NCI-H128 (cell line): Measurements from ENCODE around the gene GLI3.

Experiments used
- DNase-seq: peaks from one replicate; lab custom pipeline; 2025; ENCODE audit not compliant: unreplicated experiment; lab: John Stamatoyannopoulos, UW

GLI3 gene

DNA sequence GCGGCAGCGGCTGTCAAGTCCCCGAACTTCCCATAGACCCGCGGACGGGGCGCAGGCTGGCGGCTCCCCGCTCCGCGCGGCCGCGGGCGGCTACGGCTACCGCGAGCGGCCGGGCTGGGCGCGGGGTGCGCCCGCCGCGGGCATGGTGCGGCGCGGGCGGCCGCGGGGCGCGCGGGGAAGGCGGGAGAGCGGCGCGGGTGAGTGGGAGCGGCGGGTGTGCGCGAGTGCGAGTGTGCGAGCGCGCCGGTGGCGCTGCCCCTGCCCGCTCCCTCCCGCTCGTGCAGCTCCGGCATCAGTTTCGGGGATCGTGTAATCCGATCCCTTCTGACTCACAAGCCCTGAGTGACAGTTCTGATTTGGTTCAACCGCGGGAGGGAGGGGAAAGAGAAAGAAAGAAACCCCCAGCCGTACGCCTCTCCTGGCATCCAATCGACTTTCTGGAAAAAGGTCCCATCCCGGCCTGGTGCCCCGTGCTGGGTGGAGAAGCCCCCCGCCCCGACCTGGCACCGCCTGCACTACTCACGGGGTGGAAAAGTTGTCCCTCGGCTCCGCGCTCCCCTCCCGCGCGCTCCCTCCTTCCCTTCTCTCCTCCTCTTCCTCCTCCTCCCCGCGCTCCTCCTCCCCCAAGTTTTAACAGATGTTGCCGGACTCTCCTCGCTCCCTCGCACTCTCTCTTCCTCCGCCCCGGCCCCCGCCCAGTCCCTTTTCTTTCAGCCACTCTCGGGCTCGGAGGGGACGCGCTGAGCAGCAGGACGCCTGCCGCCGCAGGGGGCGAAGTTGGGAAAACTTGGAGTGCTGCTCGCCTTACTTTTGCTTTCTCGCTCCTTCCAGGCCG lies at the start of gene GLI3:
GLI3 (minus strand) TSS at position 234 of the 835 bp plus-strand sequence. CDS start 13,956 bp downstream, outside the sequence.
- DNase-seq = no peak

DNA sequence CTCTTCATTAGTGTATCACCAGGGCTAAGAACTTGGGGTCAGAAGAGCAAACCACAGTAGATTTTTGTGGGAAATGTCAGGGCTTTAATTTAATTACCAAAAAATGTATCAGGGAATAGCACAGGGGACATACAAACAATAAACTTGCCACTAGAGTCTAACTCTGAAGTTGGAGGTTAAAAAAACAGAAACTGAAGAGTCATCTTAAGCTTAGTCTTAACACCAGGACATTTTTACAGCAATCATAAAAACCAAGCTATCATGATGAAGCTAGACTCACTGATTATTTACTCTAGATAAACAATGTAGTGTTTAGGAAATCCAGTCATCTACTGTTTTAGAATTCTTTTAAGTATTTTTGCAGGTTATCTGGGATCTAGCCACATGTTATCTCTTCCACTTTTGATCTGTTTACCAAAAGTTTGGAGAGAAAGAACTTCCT lies 48.4 kb upstream of the GLI3 start:
- DNase-seq = no peak

DNA sequence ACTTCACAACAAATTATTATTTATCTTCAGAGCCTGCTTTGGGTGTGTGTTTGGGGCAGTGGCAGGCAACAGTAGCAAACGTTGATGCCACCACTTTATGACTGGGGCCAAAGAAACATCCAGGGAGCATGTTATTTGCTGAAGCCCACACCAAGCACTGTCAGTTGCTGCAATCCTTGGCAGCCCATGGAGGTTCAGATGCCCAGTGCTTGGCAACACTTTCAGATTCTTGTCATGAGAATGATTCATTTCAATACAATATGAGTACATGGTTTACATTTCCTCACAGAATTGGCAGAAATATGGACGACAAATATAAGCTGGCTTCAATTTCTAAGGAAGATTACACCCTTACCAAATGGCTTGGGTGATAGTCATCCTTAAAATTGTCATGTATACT lies 46.5 kb upstream of the GLI3 start:
- no peak for DNase-seq

DNA sequence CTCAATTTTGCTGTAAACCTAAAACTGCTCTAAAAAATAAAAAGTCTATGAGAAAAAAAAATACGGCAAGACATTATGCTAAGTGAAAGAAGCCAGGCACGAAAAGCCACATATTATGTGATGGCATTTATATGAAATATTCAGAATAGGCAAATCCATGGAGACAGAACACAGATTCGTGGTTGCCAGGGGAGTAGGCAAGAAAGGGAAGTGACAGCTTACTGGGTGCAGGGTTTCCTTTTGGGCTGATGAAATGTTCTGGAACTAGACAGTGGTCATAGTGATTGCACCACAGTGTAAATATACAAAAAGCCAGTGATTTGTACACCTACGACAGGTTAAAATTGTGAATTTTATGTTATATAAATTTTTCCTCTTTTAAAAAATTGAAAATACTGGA lies 41.3 kb upstream of the GLI3 start:
- no peak for DNase-seq

DNA sequence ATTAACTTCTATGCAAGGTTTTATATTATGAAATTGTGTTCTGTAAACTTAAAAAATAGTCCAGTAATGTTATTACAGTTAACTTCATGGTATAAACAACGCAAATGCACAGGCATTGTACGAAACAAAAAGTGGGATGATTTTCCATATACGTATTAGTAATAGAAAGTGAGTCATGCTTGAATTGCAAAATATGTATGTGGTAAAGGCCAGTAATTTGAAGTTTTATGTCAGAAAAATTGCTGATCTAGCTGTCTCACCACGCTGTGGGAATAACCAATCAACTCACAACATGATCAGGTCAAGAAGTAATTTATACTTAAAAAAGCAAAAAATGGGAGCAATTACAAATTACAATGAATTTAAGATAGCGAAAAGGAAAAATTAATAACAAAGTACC lies 37.0 kb upstream of the GLI3 start:
- DNase-seq = no peak

DNA sequence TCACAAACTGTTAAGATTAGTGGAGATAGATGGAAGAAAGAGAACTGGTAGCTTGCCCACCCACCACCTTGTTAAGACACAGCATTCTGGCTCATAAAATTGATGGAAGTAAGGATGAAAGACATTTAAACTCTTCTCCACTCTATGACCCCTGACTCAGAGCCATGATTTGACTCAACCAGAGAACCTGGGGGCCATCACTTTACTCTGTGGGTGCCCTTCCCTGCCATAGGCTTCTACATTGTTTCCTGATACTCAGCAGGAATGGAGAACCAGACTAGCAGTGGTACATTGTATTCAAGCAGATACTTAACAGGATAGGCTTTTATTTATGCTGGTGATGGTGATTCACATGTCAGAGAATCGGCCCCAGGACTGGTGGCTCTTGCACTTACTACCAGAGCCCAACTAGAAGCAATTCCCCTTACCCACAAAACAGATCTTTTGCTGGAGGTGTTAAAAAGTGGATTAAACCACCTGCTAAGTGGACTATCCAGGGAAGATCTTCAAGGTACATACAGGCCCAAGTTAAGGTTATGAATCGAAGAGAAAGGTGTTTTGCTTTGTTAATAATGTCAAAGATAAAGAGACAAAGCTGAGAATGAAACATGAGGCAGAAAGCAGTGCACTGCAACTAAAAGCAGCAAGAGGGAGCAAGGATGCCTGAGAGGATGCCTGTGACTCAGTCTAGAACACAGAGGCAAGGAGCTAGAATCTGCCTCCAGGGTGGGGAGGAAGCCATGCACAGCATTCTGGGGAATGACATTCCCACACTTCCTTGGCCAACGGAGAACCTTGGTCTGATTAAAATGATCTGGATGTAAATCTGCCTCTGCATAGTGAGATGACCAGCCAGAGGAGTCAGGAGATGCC lies 36.0 kb upstream of the GLI3 start:
- no peak for DNase-seq

DNA sequence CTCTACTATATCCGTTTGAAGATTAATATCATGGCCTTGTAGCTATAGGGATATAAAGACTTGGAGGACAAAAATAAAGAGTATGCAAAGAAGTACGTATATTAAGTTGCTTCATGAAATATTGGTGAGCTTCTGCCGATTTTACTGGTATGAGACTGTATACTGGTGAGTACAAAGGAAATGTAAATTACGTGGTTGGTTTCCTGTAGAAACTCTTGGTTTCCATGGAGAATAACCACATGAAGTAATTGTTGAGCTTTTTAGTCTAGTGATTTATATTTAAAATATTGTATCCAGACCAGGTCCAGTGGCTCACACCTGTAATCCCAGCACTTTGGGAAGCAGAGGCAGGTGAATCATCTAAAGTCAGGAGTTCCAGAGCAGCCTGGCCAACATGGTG lies 32.2 kb upstream of the GLI3 start:
- no peak for DNase-seq

DNA sequence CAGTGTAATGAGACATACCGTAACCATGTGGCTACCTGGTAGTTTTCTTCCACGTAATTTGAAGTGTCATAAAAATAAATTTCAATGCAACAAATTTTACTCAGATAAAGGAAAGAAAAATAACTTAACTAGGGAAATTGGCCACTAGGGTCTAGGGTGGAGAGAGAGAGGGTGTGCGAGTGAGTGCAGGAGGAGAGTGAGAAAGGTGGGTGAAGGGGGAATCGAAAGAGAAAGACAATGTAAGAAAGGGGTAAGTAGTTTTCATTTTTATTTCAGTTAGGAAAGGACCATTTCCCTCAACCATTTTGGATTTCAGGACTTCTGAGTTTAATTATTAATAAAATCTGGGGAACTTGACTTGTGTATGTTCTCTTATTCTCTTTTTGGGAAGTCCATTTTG lies 27.7 kb upstream of the GLI3 start:
- no peak for DNase-seq

DNA sequence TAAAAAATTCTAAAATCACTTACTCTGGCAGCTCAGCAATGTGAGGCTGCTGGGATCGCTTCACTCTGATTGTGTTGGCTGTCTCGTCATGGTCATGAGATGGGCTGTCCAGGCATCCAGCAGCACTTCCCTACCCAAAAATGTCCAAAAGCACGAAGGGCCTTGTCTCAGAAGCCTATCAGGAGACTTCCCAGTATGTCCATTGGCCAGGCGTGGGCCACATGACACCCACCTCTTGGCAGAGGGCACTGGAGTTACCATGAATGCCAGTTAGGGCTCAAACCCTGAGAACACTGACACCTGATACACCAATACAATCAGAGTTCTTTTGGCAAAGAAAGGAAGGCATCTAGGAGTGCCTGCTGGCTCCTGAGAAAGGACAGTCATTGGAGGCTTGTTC lies 27.0 kb upstream of the GLI3 start:
- no peak for DNase-seq

DNA sequence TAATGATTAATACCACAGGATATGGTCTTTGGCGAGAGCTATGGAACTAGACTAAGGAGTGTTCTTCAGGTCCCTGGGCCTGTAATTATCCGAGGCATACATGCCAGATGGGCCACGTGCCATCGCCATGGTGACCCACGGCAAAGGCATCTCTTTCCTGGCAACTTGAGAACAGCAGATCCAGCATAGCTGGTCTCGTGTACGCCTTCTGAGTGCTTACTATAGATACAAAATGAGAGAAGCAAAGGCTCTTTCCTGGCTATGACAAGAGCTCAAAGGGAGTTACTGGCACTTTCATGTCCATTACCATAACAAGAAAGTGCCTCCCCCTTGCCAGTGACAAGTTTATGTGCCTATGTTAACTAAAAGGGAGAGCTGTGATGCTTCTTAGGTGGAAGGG lies 26.0 kb upstream of the GLI3 start:
- no peak for DNase-seq

DNA sequence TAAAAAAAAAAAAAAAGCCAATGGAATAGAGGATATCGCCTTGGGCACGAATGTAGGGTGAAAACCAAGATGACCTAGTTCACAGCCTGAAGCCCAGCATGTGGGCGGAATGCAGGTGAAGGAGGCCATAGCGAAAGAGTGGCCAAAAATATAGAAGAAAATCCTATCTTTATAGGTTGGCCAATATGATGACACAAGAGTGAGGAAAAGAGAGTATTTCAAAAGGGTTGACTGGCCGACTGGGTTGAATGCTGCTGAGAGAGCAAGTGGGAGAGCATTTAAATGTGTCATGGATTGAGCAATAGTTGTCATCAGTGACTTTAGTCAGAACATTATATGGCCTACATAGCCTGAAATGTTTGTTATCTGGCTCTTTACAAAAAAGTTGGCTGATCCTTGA lies 17.2 kb upstream of the GLI3 start:
- no peak for DNase-seq

DNA sequence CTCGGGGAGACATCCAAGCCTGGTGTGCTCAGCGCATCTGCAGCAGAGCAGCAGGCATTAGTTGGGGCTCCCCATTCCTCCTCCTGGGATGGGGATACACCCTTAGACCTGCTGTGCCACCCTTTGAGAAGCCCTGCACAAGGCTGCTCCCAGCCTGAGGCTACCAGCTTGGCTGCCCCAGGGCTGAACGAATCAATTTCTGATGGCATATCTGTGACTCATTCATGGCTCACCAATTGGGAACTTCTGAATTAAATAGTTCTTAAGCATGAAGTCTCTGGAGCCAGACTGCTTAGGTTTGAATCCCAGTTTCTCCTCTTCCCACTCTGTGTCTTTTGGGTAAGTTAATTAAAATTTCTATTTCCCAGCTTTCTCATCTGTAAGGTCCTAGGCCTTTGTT lies 16.3 kb upstream of the GLI3 start:
- no peak for DNase-seq

DNA sequence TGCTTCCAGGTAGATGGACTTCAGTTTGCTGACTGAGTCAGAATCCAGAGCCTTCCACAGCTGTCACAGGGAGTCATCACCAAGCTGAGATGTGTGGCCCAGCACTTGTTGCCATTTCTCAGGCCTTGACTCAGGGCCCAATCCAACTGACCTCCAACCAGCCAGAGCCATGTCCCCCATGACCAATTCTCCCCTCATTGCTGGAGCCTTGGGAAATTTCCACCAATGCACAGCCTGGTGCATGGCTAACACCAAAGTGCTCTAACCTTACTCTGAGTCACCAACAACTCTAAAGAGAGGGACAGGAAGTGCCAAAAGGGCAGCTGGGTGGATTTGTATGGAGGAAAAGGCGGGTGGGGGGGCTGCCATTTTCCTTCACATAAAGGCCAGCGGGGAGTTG lies 13.4 kb upstream of the GLI3 start:
- DNase-seq = no peak

DNA sequence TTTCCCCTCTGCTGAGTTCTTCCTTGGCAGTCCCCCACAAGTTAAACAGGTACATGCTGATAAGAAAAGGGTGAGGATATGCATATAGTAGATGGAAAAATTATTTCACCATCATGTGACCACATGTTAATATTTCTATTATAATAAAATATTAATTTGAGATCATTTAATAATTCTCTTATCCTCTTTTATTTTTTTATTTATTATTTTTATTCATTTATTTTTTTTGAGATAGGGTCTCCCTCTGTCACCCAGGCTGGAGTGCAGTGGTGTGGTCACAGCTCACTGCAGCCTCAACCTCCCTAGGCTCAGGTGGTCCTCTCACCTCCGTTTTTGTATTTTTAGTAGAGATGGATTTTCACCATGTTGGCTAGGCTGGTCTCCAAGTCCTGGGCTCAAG lies 11.6 kb upstream of the GLI3 start:
- no peak for DNase-seq

DNA sequence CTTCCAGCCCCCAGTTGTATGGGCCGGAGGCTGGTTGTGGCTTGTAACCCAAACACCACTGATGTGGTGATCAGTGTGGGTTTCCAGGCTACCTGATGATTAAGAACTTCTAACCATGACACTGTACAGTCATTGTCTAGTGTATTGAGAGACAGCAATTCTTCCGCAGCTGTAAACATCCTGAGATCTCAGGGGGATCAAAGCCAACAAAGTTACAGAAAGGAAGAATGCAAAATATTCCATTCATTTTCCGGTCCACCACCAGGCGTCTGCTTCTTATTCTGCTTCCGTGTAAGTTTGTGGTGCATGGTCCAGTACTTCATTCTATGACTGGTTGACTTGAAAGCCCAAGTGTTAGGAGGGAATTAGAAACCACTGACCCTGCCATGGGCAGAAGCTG lies 10.3 kb upstream of the GLI3 start:
- no peak for DNase-seq

DNA sequence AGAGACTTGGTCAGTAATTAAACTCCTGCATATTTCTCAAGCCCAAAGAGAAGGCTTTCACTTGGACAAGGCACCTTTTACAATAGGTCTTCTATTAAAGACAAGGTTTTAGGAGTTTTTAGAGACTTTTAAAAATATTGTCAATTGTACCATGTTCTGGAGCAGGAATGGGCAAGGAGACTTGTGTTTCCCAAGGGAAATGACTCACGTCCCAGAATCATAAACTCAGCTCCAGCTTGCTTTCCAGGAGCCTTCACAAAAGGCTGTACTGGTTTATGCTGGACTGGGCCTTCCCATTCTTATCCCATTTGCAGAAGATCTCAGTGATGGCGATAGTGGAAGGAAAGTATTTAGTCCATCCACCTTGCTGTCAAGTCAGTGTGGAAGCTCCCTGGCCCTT lies 7.8 kb upstream of the GLI3 start:
- no peak for DNase-seq

DNA sequence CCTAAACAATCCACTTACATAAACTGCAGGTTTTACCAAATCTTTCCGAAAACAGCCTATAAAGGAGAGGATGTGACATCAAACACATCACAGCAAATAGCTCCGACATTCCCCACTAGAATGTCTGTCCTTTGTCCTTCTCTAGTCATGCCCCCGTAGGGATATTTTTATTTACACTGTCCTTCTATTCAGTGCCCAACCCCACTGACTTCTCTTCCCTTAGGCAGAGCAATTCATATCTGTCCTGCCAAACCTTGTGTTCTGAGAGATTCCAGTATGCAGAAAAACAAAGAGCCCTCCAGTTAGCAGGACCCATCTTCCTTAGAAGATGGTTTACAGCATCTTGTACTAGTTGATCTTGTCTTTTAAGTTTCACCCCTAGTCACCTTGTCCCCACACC lies 5.4 kb upstream of the GLI3 start:
- DNase-seq = no peak

DNA sequence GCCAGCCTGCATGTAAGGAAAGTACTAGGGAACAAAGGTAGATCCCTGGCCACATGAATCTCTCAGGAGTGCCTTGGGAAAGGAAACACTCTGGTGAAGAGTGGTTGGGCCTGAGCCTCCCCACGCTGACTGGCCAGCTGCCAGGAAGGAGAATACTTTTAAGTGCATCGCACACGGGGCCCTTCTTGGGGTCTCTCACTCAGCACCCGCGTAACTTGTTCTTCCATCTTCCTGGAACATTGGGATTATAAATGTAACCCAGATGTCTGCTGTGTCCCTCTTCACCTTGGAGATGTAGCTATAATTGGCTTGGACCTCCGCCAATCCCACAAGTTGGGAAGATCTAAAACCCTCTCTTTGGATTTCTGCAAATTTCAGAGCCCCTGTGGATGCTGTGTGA lies 4.4 kb upstream of the GLI3 start:
- no peak for DNase-seq

DNA sequence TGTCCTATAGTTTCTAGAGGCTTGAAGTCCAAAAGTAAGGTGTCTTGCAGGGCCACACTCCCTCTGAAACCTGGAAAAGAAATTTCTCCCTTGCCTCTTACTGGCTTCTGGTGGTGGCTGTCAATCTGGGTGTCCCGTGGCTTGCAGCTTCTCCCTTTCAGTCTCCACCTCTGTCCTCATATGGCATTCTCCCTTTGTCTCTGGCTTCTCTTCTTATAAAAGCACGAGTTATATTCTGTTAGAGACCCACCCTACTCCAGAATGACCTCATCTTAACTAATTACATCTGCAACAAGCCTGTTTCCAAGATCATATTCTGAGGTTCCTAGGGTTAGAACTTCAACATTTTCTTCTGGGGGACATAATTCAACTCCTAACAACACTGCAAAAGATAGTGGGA lies 3.4 kb upstream of the GLI3 start:
- DNase-seq = no peak

DNA sequence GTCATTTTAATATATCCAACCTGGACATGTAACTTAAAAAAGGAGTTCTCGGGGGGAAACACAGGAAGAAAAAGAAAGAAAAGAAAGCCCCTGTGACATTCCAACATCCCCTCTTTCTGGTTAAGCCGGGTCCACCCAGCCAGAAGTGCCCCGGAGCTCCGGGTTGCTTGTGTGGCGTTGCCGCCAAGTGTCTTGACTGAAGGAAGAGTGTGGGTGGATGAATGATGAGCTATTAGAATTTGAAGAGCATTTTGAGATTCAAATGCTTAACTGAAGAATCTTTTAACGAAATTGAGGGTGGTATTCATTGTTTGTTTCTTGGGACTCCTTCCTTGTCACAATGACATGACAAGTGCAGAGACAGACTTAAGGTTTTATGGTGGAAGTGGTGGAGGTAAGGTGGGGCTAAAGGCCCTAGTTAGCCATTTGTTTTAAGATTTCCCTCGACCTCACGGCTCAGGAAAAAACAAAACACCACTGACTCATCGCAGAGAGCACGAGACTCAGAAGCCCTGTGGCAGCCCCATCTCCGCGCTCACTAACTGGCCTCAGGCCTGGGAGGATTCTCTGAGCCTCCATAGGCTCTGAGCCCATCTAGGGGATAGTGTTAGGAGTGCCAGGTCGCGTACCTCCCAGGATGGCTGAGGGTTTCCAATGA lies 1.8 kb upstream of the GLI3 start:
- DNase-seq = no peak

DNA sequence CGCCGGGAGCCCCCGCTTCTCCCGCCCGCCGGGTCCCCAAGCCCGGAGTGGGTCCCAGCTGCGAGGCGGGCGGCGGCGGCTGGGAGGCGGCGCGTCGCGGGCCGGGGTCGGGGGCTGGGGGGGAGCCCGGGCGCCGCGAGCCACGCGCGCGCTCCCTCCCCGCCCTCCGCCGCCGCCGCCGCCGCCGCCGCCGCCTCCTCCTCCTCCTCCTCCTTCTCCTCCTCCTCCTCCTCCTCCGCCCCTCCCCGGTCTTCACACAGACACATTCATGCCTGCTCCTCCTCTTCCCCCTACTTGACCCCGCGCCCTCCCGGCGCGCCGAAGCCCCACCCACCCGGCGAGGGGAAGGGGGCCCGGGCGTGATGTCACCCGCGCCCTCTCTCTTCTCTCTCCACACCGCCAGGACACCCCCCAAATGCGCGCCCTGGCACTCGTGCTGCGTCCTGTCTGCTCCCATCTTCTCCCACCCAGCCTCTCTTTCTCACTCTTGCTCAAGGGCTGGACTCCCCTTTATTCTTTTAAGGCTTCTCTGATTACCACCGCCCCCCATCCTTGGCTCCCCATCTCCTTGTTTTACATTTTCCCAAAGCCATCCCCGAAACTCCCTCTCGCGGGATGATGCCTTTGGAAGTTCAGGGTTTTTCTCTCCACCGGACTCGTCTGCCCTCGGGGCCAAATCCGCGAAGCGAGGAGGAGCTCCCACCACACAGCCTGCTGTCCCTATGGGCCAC lies 967 bp upstream of the GLI3 start:
- DNase-seq = no peak
